IgD-negative memory B cell (primary cell): ENCODE data around the gene CFAP77. TPM values are rescaled to one million over a fixed set of nuclear protein-coding genes. Genes with fewer than 3 reads are reported as not detected.
A peak's percentile ranks its signal among the peaks of the same experiment; 100 is the strongest.
"Not testable (repeated sequence)": the region's sequence is repeated elsewhere in the genome, so short reads cannot be mapped to it uniquely, and the experiment has no call there.

Source experiments
- H3K27ac Mint-ChIP-seq, 3 donors: one replicate each; pipeline ENCODE4 v1.8.0; 2020 to 2022; ENCODE audit warnings: mild to moderate bottlenecking in 3 of 3, mixed read lengths in 3 of 3, moderate library complexity in 1 of 3
- H3K27me3 Mint-ChIP-seq: one replicate; pipeline ENCODE4 v1.8.0; 2021; ENCODE audit warnings: mixed read lengths
- H3K36me3 Mint-ChIP-seq: one replicate; pipeline ENCODE4 v1.8.0; 2020; ENCODE audit warnings: mild to moderate bottlenecking, mixed read lengths
- H3K4me1 Mint-ChIP-seq, 3 donors: one replicate each; pipeline ENCODE4 v1.8.0; 2020 to 2022; ENCODE audit warnings: mixed read lengths in 3 of 3, mild to moderate bottlenecking in 1 of 3
- H3K4me3 Mint-ChIP-seq, 4 donors: one replicate each; pipeline ENCODE4 v1.8.0; 2020 to 2022; ENCODE audit warnings: mild to moderate bottlenecking in 4 of 4, mixed read lengths in 4 of 4, moderate library complexity in 3 of 4
- H3K9me3 Mint-ChIP-seq, 3 donors: one replicate each; pipeline ENCODE4 v1.8.0; 2020 to 2021; ENCODE audit warnings: mixed read lengths in 3 of 3, mild to moderate bottlenecking in 1 of 3
- polyA plus RNA-seq: library from polyadenylated mRNA; unstranded; fragments of 300-500 nt; fragmentation: Illumina TruSeq; gene quantifications from one replicate; pipeline ENCODE4 v1.2.3, GENCODE V29; 2021

Gene CFAP77
- polyA plus RNA-seq = not detected

- H3K36me3 Mint-ChIP-seq = peaks cover 1% of the 10 kb centered on the region
- peaks cover 28 to 33% (median 32%) of the 10 kb centered on the region in 3 donors for H3K4me1 Mint-ChIP-seq
- peaks cover 20% of the 10 kb centered on the region for H3K27me3 Mint-ChIP-seq
- H3K4me3 Mint-ChIP-seq = peak within 1 kb of the TSS; percentile 70 to 92 (median 88)
- peak within 1 kb of the TSS; percentile 81 to 97 (median 90) for H3K27ac Mint-ChIP-seq
- H3K9me3 Mint-ChIP-seq = no peaks in the 10 kb centered on the region
These were observed at the start of gene CFAP77 for GRCh38 chr9:132409828-132410528. Gene CFAP77, plus strand, starts transcription at chr9:132410211. Its CDS starts 61 bp downstream, at chr9:132410272.

- H3K36me3 Mint-ChIP-seq = no peaks in the 10 kb centered on the region
- H3K9me3 Mint-ChIP-seq = no peaks in the 10 kb centered on the region
- H3K4me3 Mint-ChIP-seq = no peak overlapping the region
- no peak overlapping the region for H3K27ac Mint-ChIP-seq
- H3K27me3 Mint-ChIP-seq = no peaks in the 10 kb centered on the region
- peaks cover 7 to 10% (median 7%) of the 10 kb centered on the region in 3 donors for H3K4me1 Mint-ChIP-seq
These were observed 45.9 kb upstream of the CFAP77 start for GRCh38 chr9:132364068-132364467.

- no peak overlapping the region for H3K4me3 Mint-ChIP-seq
- peaks cover 5 to 10% (median 8%) of the 10 kb centered on the region in 3 donors for H3K4me1 Mint-ChIP-seq
- H3K36me3 Mint-ChIP-seq = no peaks in the 10 kb centered on the region
- H3K27ac Mint-ChIP-seq = no peak overlapping the region
- no peaks in the 10 kb centered on the region for H3K27me3 Mint-ChIP-seq
- H3K9me3 Mint-ChIP-seq = no peaks in the 10 kb centered on the region
These were observed 44.0 kb upstream of the CFAP77 start for GRCh38 chr9:132365986-132366385.

- H3K4me1 Mint-ChIP-seq = peaks cover 5 to 10% (median 8%) of the 10 kb centered on the region in 3 donors
These were observed 43.5 kb upstream of the CFAP77 start for GRCh38 chr9:132366481-132366880.

GRCh38 chr9:132367613-132368313 is 42.2 kb upstream of the CFAP77 start:
- Mint-ChIP-seq H3K9me3 (no peaks in the 10 kb centered on the region), H3K4me1 (peaks cover 10 to 22% (median 13%) of the 10 kb centered on the region in 3 donors), H3K36me3 (peaks cover 2% of the 10 kb centered on the region), H3K4me3 (no peak overlapping the region), H3K27me3 (no peaks in the 10 kb centered on the region), H3K27ac (no peak overlapping the region)

More at GRCh38 chr9:132366481-132366880, 43.5 kb upstream of the CFAP77 start:
- H3K4me3 Mint-ChIP-seq = no peak overlapping the region
- H3K36me3 Mint-ChIP-seq = no peaks in the 10 kb centered on the region
- no peaks in the 10 kb centered on the region for H3K9me3 Mint-ChIP-seq
- H3K27me3 Mint-ChIP-seq = no peaks in the 10 kb centered on the region
- H3K27ac Mint-ChIP-seq = no peak overlapping the region

GRCh38 chr9:132369421-132369820 is 40.6 kb upstream of the CFAP77 start:
- Mint-ChIP-seq H3K4me3 (no peak overlapping the region), H3K27ac (peak overlapping the region in 1 of 3 donors; percentile 19), H3K4me1 (peaks cover 19 to 32% (median 25%) of the 10 kb centered on the region in 3 donors), H3K36me3 (peaks cover 2% of the 10 kb centered on the region), H3K9me3 (no peaks in the 10 kb centered on the region), H3K27me3 (no peaks in the 10 kb centered on the region)

- no peaks in the 10 kb centered on the region for H3K27me3 Mint-ChIP-seq
- H3K36me3 Mint-ChIP-seq = peaks cover 6% of the 10 kb centered on the region
- H3K4me3 Mint-ChIP-seq = no peak overlapping the region
- peaks cover 26 to 41% (median 32%) of the 10 kb centered on the region in 3 donors for H3K4me1 Mint-ChIP-seq
- H3K27ac Mint-ChIP-seq = no peak overlapping the region
- H3K9me3 Mint-ChIP-seq = no peaks in the 10 kb centered on the region
These were observed 39.4 kb upstream of the CFAP77 start for GRCh38 chr9:132370592-132370991.

GRCh38 chr9:132372177-132373095 is 37.6 kb upstream of the CFAP77 start:
- Mint-ChIP-seq H3K27me3 (no peaks in the 10 kb centered on the region), H3K36me3 (peaks cover 9% of the 10 kb centered on the region), H3K9me3 (no peaks in the 10 kb centered on the region), H3K4me3 (peak overlapping the region; percentile 16 to 96 (median 57)), H3K27ac (peak overlapping the region; percentile 53 to 98 (median 72)), H3K4me1 (peaks cover 26 to 41% (median 30%) of the 10 kb centered on the region in 3 donors)

- not testable (repeated sequence) for H3K27me3 Mint-ChIP-seq, H3K9me3 Mint-ChIP-seq, H3K27ac Mint-ChIP-seq, H3K36me3 Mint-ChIP-seq, H3K4me3 Mint-ChIP-seq
- peaks cover 27 to 42% (median 35%) of the 10 kb centered on the region in 3 donors for H3K4me1 Mint-ChIP-seq
These were observed 32.2 kb upstream of the CFAP77 start for GRCh38 chr9:132377769-132378168.

- H3K4me3 Mint-ChIP-seq, H3K9me3 Mint-ChIP-seq, H3K27me3 Mint-ChIP-seq, H3K27ac Mint-ChIP-seq, H3K36me3 Mint-ChIP-seq: not testable (repeated sequence)
- H3K4me1 Mint-ChIP-seq = peaks cover 27 to 41% (median 36%) of the 10 kb centered on the region in 3 donors
These were observed 31.6 kb upstream of the CFAP77 start for GRCh38 chr9:132378416-132378815.

GRCh38 chr9:132381966-132382541 is 28.0 kb upstream of the CFAP77 start:
- Mint-ChIP-seq H3K27ac (peak overlapping the region; percentile 81 to 99 (median 97)), H3K27me3 (peaks cover 3% of the 10 kb centered on the region), H3K4me1 (peaks cover 30 to 48% (median 47%) of the 10 kb centered on the region in 3 donors), H3K4me3 (peak overlapping the region; percentile 68 to 91 (median 81)), H3K36me3 (peaks cover 5% of the 10 kb centered on the region), H3K9me3 (no peaks in the 10 kb centered on the region)

- Mint-ChIP-seq H3K4me1 (peaks cover 30 to 48% (median 47%) of the 10 kb centered on the region in 3 donors), H3K9me3 (no peaks in the 10 kb centered on the region), H3K4me3 (peak overlapping the region; percentile 79 to 92 (median 88)), H3K36me3 (peaks cover 8% of the 10 kb centered on the region), H3K27me3 (peaks cover 3% of the 10 kb centered on the region), H3K27ac (peak overlapping the region; percentile 91 to 99 (median 97))
These were observed 26.5 kb upstream of the CFAP77 start for GRCh38 chr9:132383462-132383883.

GRCh38 chr9:132384376-132384775 is 25.6 kb upstream of the CFAP77 start:
- H3K27me3 Mint-ChIP-seq = peaks cover 3% of the 10 kb centered on the region
- H3K36me3 Mint-ChIP-seq = peaks cover 5% of the 10 kb centered on the region
- peak overlapping the region; percentile 79 to 92 (median 88) for H3K4me3 Mint-ChIP-seq
- peak overlapping the region; percentile 91 to 99 (median 97) for H3K27ac Mint-ChIP-seq
- H3K4me1 Mint-ChIP-seq = peaks cover 30 to 46% (median 44%) of the 10 kb centered on the region in 3 donors
- no peaks in the 10 kb centered on the region for H3K9me3 Mint-ChIP-seq

- Mint-ChIP-seq H3K27ac (no peak overlapping the region), H3K9me3 (no peaks in the 10 kb centered on the region), H3K36me3 (peaks cover 5% of the 10 kb centered on the region), H3K27me3 (no peaks in the 10 kb centered on the region), H3K4me3 (peak overlapping the region in 1 of 4 donors; percentile 12), H3K4me1 (peaks cover 26 to 33% (median 27%) of the 10 kb centered on the region in 3 donors)
These were observed 22.9 kb upstream of the CFAP77 start for GRCh38 chr9:132387133-132387532.
